Keratinocyte (primary cell): ENCODE measurements around the gene RIOK2. TPM values are rescaled to one million over a fixed set of nuclear protein-coding genes. Genes with fewer than 3 reads are reported as not detected.

Source experiments
- DNase-seq: peaks from one replicate; pipeline ENCODE4 v3.0.0-alpha.2; 2011; ENCODE audit warnings: low read depth, missing footprints, low spot score
- FAIRE-seq: peaks from 2 replicates; lab custom pipeline; 2011; peaks lifted over from hg19 to GRCh38; lab: Jason Lieb, UNC
- H2AFZ ChIP-seq: 2 replicates; pipeline ENCODE4 v1.6.0; 2012; ENCODE audit warnings: low read length, control low read depth, inconsistent platforms; ENCODE audit not compliant: control insufficient read depth
- H3K27ac ChIP-seq: 2 replicates; pipeline ENCODE4 v1.5.1; 2011; ENCODE audit warnings: low read length; ENCODE audit not compliant: control insufficient read depth, insufficient read depth
- H3K27me3 ChIP-seq: 3 replicates; pipeline ENCODE4 v1.6.0; 2011; ENCODE audit warnings: low read length; ENCODE audit not compliant: control insufficient read depth, insufficient read depth; ENCODE audit errors: extremely low read depth
- H3K36me3 ChIP-seq, 2 experiments: 2 replicates in 1 of 2; 3 replicates in 1 of 2; pipeline ENCODE4 v1.5.1; 2011; ENCODE audit warnings: low read length in 2 of 2, mild to moderate bottlenecking in 1 of 2; ENCODE audit not compliant: control insufficient read depth in 2 of 2, insufficient read depth in 2 of 2; ENCODE audit errors: extremely low read depth in 1 of 2
- H3K4me1 ChIP-seq: 3 replicates; pipeline ENCODE4 v1.5.1; 2011; ENCODE audit warnings: low read length; ENCODE audit not compliant: control insufficient read depth, insufficient read depth; ENCODE audit errors: extremely low read depth
- H3K4me2 ChIP-seq: 3 replicates; pipeline ENCODE4 v1.6.0; 2011; ENCODE audit warnings: low read depth, low read length; ENCODE audit not compliant: control insufficient read depth, insufficient read depth; ENCODE audit errors: extremely low read depth
- H3K4me3 ChIP-seq, 3 experiments: fragments of 200-600 bp in 1 of 3; sonication (generic) in 1 of 3; 2 replicates in 2 of 3; 3 replicates in 1 of 3; pipeline ENCODE4 v1.5.1; 2011 to 2016; ENCODE audit warnings: low read length in 3 of 3, mild to moderate bottlenecking in 3 of 3, control low read depth in 2 of 3, inconsistent platforms in 1 of 3, low read depth in 1 of 3, mixed read lengths in 1 of 3, mixed run types in 1 of 3, moderate library complexity in 1 of 3; ENCODE audit not compliant: control insufficient read depth in 2 of 3, insufficient read depth in 2 of 3; ENCODE audit errors: extremely low read depth in 1 of 3
- H3K79me2 ChIP-seq: 2 replicates; pipeline ENCODE4 v1.6.0; 2012; ENCODE audit warnings: low read length; ENCODE audit not compliant: control insufficient read depth, insufficient read depth
- H3K9ac ChIP-seq: 3 replicates; pipeline ENCODE4 v1.6.0; 2011; ENCODE audit warnings: low read length; ENCODE audit not compliant: control insufficient read depth, insufficient read depth; ENCODE audit errors: extremely low read depth
- H3K9me1 ChIP-seq: 3 replicates; pipeline ENCODE4 v1.6.0; 2011; ENCODE audit warnings: low read length; ENCODE audit not compliant: control insufficient read depth, insufficient read depth; ENCODE audit errors: extremely low read depth
- H3K9me3 ChIP-seq: 2 replicates; pipeline ENCODE4 v1.5.1; 2012; ENCODE audit warnings: low read depth, low read length; ENCODE audit not compliant: control insufficient read depth
- H4K20me1 ChIP-seq: 3 replicates; pipeline ENCODE4 v1.6.0; 2011; ENCODE audit warnings: low read length; ENCODE audit not compliant: control insufficient read depth, insufficient read depth; ENCODE audit errors: extremely low read depth
- EZH2 ChIP-seq: IDR thresholded peaks from one replicate; pipeline ENCODE4 v1.6.1; 2012; ENCODE audit warnings: inconsistent platforms, mild to moderate bottlenecking, low read length, moderate library complexity
- dilution Hi-C: fragments of 300-500 bp; cut with MboI; formaldehyde crosslinking; loops from one replicate; pipeline ENCODE4 v1.7.0; 2020; ENCODE audit warnings: low sequenced_read_pairs; ENCODE audit not compliant: extremely low pct_ligation_motif_present
- polyA plus RNA-seq, 5 experiments: library from polyadenylated mRNA; depleted of rRNA in 3 of 5; stranded (reverse) in 3 of 5; stranded (forward) in 1 of 5; unstranded in 1 of 5; fragments of >200 nt; gene quantifications; 1 replicate in 1 of 5; 2 replicates in 3 of 5; 3 replicates in 1 of 5; pipeline versions ENCODE4 v1.2.1 to v1.2.3, GENCODE V29; 2011 to 2012; ENCODE audit warnings: missing spikeins in 2 of 5, low read depth in 1 of 5, low replicate concordance in 1 of 5
- TF ChIP-seq, protein P1 (sequence below), 3 experiments: IDR thresholded peaks in 1 of 3; conservative IDR thresholded peaks in 1 of 3; optimal IDR thresholded peaks in 1 of 3; 2 replicates in 2 of 3; 3 replicates in 1 of 3; pipeline versions ENCODE3 to v1.5.1; 2011; ENCODE audit warnings: low read length in 3 of 3, mild to moderate bottlenecking in 3 of 3, moderate library complexity in 2 of 3, control low read depth in 1 of 3, inconsistent platforms in 1 of 3; ENCODE audit not compliant: insufficient read depth in 2 of 3; ENCODE audit errors: extremely low read depth in 1 of 3

The RIOK2 gene
- polyA plus RNA-seq, 1 donor (not counting 4 experiments of a cell fraction or from before 2014, with no cell fraction given) = 34.5 TPM

DNA sequence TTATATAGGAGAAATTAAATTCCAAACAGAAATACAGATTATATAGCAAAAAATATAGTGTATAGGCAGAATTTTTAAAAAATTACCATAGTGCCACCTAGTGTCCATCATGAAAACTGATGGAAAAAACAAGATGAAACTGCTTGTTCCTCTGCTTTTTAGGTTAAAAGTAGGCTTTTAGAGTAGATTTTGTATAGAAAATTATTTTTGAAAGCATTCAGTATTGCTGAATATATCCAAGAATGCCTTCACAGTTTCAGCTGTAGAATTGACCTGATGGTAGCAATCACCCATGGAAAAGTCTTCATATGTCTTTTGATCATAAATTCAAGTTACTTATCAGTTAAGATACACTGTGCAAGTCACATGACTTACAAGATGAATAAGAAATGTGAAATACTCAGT, 19.7 kb downstream of the RIOK2 start:
- H3K4me3 ChIP-seq = no peak overlapping the region
- no peak for DNase-seq
- H3K36me3 ChIP-seq = peaks cover 6 to 11% of the 10 kb centered on the region in 2 experiments
- TF ChIP-seq EZH2 = no peak
- TF ChIP-seq, protein P1, sequence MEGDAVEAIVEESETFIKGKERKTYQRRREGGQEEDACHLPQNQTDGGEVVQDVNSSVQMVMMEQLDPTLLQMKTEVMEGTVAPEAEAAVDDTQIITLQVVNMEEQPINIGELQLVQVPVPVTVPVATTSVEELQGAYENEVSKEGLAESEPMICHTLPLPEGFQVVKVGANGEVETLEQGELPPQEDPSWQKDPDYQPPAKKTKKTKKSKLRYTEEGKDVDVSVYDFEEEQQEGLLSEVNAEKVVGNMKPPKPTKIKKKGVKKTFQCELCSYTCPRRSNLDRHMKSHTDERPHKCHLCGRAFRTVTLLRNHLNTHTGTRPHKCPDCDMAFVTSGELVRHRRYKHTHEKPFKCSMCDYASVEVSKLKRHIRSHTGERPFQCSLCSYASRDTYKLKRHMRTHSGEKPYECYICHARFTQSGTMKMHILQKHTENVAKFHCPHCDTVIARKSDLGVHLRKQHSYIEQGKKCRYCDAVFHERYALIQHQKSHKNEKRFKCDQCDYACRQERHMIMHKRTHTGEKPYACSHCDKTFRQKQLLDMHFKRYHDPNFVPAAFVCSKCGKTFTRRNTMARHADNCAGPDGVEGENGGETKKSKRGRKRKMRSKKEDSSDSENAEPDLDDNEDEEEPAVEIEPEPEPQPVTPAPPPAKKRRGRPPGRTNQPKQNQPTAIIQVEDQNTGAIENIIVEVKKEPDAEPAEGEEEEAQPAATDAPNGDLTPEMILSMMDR (optimal IDR thresholded peaks at IDR 0.05 in 1 of 3, IDR thresholded peaks at IDR 0.05 in 1 of 3, conservative IDR thresholded peaks at IDR 0.05 in 1 of 3; ENCODE audit: extremely low read depth in 1 of 3, insufficient read depth in 2 of 3, low read length in 3 of 3) = peak in 2 of 3 experiments; percentile 31 to 48
- no peaks in the 10 kb centered on the region for H3K79me2 ChIP-seq
- H4K20me1 ChIP-seq = no peaks in the 10 kb centered on the region
- H3K9me1 ChIP-seq = no peaks in the 10 kb centered on the region
- H3K27ac ChIP-seq = no peak overlapping the region
- dilution Hi-C loops = loop anchor here (25.0 kb wide), 1 partner anchor 126 kb away; no protein-coding TSS in a partner anchor
- no peak overlapping the region for H3K4me2 ChIP-seq
- H3K27me3 ChIP-seq = no peaks in the 10 kb centered on the region
- no peaks in the 10 kb centered on the region for H3K4me1 ChIP-seq
- no peaks in the 10 kb centered on the region for H3K9me3 ChIP-seq
- no peak for FAIRE-seq
- no peak overlapping the region for H3K9ac ChIP-seq
- H2AFZ ChIP-seq = no peak overlapping the region

GRCh38 chr5:97162045-97162444, 21.0 kb downstream of the RIOK2 start:
- DNase-seq (peak; percentile 56), FAIRE-seq (peak; percentile 67)
- dilution Hi-C loops = loop anchor here (25.0 kb wide), 1 partner anchor 125 kb away; no protein-coding TSS in a partner anchor
- TF ChIP-seq EZH2 = no peak
- TF ChIP-seq, protein P1 (optimal IDR thresholded peaks at IDR 0.05 in 1 of 3, IDR thresholded peaks at IDR 0.05 in 1 of 3, conservative IDR thresholded peaks at IDR 0.05 in 1 of 3; ENCODE audit: extremely low read depth in 1 of 3, insufficient read depth in 2 of 3, low read length in 3 of 3) = peak; percentile 76 to 84 (median 82)
- Histone ChIP-seq H3K4me2 (no peak overlapping the region), H2AFZ (no peak overlapping the region), H3K79me2 (no peaks in the 10 kb centered on the region), H3K9ac (no peak overlapping the region), H3K36me3 (peaks cover 6% of the 10 kb centered on the region in 2 experiments), H3K4me3 (no peak overlapping the region), H3K9me3 (no peaks in the 10 kb centered on the region), H4K20me1 (no peaks in the 10 kb centered on the region), H3K9me1 (no peaks in the 10 kb centered on the region), H3K27ac (no peak overlapping the region), H3K27me3 (no peaks in the 10 kb centered on the region), H3K4me1 (no peaks in the 10 kb centered on the region)
